Mononuclear cell (primary cell): ENCODE results near the gene PNKD. TPM values are rescaled to one million over a fixed set of nuclear protein-coding genes. Genes with fewer than 3 reads are reported as not detected.

Experiments
- H3K27me3 ChIP-seq: 2 replicates; pipeline ENCODE4 v1.6.0; 2011; ENCODE audit warnings: low read length, control low read depth; ENCODE audit not compliant: insufficient read depth
- H3K4me1 ChIP-seq: 2 replicates; pipeline ENCODE4 v1.5.1; 2011; ENCODE audit warnings: mild to moderate bottlenecking, low read length, control low read depth; ENCODE audit not compliant: insufficient read depth
- H3K4me3 ChIP-seq: 2 replicates; pipeline ENCODE4 v1.5.1; 2011; ENCODE audit warnings: mild to moderate bottlenecking, low read length, moderate library complexity
- H3K9me3 ChIP-seq: 2 replicates; pipeline ENCODE4 v1.5.1; 2011; ENCODE audit warnings: low read depth, mild to moderate bottlenecking, control low read depth, low read length
- total RNA-seq: library from RNA; depleted of rRNA; stranded (reverse); fragments of >200 nt; gene quantifications from one replicate; pipeline ENCODE4 v1.2.3, GENCODE V29; 2012

The PNKD gene
- total RNA-seq, 1 donor = 14.2 TPM

GRCh38 chr2:218325566-218326160 is 55.3 kb downstream of the PNKD start:
- Histone ChIP-seq H3K4me3 (no peak overlapping the region), H3K27me3 (no peaks in the 10 kb centered on the region), H3K4me1 (peaks cover 90% of the 10 kb centered on the region), H3K9me3 (no peaks in the 10 kb centered on the region)

DNA sequence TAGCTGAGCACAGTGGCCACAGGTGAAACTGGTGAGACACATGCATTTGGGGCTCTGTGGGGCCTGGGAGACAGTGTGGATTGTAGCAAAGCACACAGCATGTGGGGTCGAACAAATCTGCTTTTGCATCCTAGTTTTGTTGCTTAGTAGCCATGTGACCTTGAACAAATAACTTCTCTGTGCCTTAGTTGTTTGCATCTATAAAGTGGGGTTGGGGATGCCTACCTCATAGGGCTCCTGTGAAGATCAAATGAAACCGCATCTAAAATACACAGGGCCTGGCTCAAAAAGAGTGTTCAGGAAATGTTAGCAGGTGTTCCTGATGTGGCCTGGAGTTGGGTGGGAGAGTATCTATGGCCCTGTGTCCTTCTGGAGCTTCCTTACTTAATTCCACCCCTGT is 56.0 kb downstream of the PNKD start:
- no peak overlapping the region for H3K4me3 ChIP-seq
- H3K27me3 ChIP-seq = no peaks in the 10 kb centered on the region
- peaks cover 89% of the 10 kb centered on the region for H3K4me1 ChIP-seq
- H3K9me3 ChIP-seq = no peaks in the 10 kb centered on the region

GRCh38 chr2:218327451-218328210 is 57.3 kb downstream of the PNKD start:
- H3K4me3 ChIP-seq = no peak overlapping the region
- H3K9me3 ChIP-seq = no peaks in the 10 kb centered on the region
- H3K27me3 ChIP-seq = no peaks in the 10 kb centered on the region
- H3K4me1 ChIP-seq = peaks cover 88% of the 10 kb centered on the region

DNA sequence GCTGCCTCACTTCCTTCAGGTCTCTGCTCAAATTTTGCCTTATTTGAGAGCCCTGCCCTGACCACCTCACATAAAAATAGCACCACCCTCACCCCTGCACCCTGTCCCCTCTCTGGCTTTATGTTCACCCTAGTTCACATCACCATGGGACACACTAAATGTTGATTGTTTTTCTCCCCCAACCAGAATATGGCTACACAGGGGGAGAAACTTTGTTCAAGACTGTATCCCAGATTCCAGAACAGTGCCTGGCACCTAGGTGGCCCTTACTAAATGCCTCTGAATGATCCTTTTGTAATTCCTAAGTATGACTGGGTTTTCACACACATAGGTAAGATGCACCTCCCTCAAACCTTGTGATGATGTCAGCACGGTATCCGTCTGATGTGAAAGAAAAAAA is 58.0 kb downstream of the PNKD start:
- H3K9me3 ChIP-seq = no peaks in the 10 kb centered on the region
- H3K4me1 ChIP-seq = peaks cover 93% of the 10 kb centered on the region
- H3K27me3 ChIP-seq = no peaks in the 10 kb centered on the region
- no peak overlapping the region for H3K4me3 ChIP-seq

DNA sequence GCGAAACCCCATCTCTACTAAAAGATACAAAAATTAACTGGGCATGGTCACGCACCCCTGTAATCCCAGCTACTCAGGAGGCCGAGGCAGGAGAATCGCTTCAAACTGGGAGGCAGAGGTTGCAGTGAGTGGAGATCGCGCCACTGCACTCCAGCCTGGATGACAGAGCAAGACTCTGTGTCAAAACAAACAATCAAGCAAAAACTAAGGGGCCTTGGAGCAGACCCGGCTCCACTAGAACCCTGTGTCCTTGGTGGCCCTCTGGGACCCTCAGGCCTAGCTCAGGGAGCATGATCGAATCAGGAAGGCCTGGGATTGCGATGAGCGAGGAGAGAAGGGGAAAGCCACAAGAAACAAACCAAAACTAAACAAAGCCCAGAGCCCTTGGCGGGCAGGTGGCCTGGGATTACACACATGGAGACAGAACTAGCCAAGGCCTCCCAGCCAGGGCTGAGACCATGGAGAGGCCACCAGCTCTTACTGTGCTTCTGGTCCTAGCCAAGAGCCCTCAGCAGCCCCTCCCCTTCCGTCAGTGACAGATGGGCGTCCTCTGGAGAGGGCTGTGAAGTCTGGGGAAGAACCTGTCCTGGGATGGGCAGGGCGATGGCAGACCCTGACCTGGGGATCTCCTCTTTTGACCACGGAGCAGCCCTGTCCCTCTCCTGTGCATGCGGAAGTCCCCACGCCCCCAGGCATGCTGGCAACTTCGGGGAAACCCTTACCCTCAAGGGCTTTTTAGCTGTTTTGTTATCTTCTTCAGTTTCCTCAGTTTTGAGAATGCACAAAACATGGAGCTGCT is 58.9 kb downstream of the PNKD start:
- H3K4me3 ChIP-seq = no peak overlapping the region

DNA sequence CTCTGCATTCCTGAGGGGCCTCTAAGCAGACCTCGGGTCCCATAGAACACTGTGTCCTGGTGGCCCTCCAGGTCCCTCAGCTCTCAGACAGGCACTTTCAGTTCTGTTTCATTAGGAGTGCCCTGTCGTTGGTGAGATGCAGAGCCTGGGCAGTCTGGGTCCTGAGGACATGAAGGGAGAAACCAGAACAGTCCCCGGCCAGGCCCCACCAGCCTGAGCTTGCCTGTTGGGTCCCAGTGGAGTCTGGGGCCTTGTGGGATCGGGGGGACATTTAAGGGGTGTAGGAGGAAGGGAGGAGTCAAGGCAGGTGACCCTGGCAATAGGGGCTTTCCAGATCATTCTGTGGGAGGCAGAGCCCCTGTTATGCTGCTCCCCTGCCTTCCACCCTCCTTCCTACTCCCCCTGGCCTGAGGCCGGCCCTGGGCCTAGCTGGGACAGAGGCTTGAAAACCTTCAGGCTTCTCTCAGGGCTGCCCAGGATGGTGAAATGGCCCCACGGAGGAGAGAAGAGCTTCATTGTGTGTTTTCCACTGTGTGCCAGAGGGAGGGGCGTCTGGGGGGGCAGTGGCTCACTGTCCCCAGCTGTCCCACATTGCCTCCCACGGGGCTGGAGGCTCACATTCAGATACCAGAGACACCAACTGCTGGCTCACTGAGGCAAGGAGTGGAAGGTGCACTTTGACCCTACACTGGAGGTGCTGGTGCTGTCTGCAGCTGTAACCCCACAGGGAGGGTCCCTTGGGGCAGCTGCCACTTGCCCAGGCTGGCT is 59.7 kb downstream of the PNKD start:
- H3K4me1 ChIP-seq = peaks cover 97% of the 10 kb centered on the region
- no peak overlapping the region for H3K4me3 ChIP-seq
- H3K27me3 ChIP-seq = no peaks in the 10 kb centered on the region
- no peaks in the 10 kb centered on the region for H3K9me3 ChIP-seq

More for the DNA sequence above, 58.9 kb downstream of the PNKD start:
- Histone ChIP-seq H3K9me3 (no peaks in the 10 kb centered on the region), H3K27me3 (no peaks in the 10 kb centered on the region), H3K4me1 (peaks cover 94% of the 10 kb centered on the region)

DNA sequence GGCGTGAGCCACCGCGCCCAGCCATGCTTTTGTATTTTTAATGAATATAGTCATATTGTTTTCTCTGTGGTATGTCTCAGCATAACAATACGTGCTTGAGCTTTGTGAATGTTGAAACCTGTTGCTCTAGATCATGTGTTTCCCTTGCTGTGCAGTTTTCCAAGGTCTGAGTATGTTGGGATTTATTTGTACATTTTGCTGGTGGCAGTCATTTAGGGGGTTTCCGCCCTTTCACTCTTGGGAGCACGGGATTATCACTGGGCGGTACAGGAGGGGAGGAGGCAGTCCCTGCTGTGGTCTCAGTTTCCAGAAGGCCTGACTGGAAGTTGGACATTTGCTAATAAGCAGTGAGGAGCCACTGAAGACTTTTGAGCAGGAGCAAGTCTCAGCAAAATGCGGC is 61.4 kb downstream of the PNKD start:
- Histone ChIP-seq H3K9me3 (no peaks in the 10 kb centered on the region), H3K4me1 (peaks cover 82% of the 10 kb centered on the region), H3K27me3 (no peaks in the 10 kb centered on the region), H3K4me3 (no peak overlapping the region)

DNA sequence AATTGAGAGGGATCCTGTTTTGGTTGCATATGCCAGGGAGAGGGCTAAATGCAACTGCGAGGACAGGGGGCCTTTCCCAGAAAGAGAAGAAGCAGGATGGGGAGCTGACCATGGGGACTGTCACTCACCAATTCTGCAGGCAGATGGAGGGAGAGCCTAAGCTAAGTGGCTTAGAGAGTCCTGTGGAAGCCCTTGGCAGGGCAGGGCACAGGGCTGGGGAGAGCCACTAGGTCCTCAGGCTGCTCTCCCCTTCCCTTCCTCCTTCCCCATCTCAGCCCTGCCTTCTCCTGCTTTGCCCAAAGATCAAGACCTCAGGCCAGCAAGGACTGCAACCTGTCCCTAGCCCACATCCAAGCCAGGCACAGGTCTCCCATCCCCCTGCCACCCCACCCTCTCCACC is 62.0 kb downstream of the PNKD start:
- H3K4me1 ChIP-seq = peaks cover 77% of the 10 kb centered on the region
- H3K4me3 ChIP-seq = no peak overlapping the region
- H3K27me3 ChIP-seq = no peaks in the 10 kb centered on the region

DNA sequence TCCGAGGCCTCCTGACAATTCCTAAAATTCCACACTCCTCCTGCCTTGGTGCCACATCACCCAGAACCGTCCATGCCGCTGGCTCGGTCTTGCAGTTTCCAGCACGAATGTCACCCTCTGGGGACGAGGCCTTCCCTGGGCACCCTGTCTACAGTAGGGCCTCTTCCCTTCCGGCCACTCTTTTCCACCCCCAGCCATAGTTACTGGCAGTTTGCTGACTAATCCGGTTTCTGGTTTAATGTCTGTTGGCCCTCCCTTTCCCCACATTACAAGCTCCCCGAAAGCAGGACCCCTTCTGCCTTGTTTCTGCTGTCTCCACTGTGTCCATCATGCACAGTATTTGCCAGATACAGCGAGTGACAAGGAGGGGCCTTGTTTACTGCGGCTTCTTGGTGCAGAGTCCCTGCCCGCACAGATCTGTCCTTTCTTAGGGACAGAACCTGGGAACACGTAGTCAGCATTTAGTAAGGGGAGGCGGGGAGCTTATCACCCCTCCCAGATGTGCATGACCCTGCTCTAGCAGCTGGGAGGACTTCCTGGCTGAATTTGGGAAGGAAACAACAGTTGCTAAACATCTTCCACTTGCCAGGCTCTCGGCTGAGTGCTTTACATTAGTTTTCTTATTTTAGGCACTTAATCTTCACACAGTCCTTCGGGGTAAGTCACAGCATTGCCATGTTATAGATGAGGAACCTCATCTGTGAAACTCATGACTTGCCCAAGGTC is 62.8 kb downstream of the PNKD start:
- no peaks in the 10 kb centered on the region for H3K27me3 ChIP-seq
- H3K4me1 ChIP-seq = peaks cover 69% of the 10 kb centered on the region
- H3K9me3 ChIP-seq = no peaks in the 10 kb centered on the region
- H3K4me3 ChIP-seq = no peak overlapping the region

More for the DNA sequence above, 62.0 kb downstream of the PNKD start:
- H3K9me3 ChIP-seq = no peaks in the 10 kb centered on the region

- H3K4me3 ChIP-seq = no peak overlapping the region
- peaks cover 54% of the 10 kb centered on the region for H3K4me1 ChIP-seq
- H3K27me3 ChIP-seq = no peaks in the 10 kb centered on the region
- H3K9me3 ChIP-seq = no peaks in the 10 kb centered on the region
Measured at GRCh38 chr2:218334531-218334930, 64.2 kb downstream of the PNKD start.

DNA sequence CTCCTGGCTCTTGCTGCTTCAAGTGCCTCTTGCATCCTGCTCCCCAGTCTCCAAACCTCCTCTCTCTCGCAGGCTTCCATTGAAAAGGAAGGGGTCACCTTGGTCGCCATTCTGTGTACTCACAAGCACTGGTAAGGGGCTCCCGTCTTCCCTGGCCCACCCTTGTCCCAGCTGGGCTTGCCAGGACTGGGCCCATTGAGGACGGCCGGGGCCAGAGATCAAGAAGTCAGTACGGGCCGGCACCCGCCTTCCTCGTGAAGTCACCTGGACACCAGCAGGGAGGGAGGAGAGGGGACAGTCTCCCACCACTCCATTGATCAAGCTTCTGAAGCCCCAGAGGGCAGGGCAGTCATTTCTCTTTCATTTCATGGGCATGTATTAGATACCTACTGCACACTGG is 70.3 kb downstream of the PNKD start:
- Histone ChIP-seq H3K4me1 (no peaks in the 10 kb centered on the region), H3K4me3 (no peak overlapping the region), H3K9me3 (no peaks in the 10 kb centered on the region), H3K27me3 (no peaks in the 10 kb centered on the region)

- Histone ChIP-seq H3K4me1 (no peaks in the 10 kb centered on the region), H3K4me3 (no peak overlapping the region), H3K27me3 (no peaks in the 10 kb centered on the region), H3K9me3 (no peaks in the 10 kb centered on the region)
Measured at GRCh38 chr2:218341381-218341780, 71.1 kb downstream of the PNKD start.

DNA sequence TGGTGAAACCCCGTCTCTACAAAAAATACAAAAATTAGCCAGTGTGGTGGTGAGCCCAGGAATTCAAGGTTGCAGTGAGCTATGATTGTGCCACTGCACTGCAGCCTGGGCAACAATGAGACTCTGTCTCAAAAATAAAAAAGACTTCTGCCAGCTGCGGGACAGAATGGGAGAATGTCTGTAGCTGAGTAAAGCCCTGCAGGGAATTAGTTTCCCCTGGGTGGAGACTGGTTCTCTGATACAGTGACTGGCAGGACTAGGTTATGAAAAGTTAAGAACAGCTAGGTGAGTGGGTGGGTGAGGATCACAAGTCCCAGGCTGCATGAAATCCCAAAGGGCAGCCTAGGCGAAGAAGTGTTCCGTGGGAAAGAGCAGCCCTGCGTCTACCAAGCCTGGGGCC is 72.5 kb downstream of the PNKD start:
- Histone ChIP-seq H3K9me3 (no peaks in the 10 kb centered on the region), H3K27me3 (no peaks in the 10 kb centered on the region), H3K4me3 (no peak overlapping the region), H3K4me1 (no peaks in the 10 kb centered on the region)

GRCh38 chr2:218343591-218343990 is 73.3 kb downstream of the PNKD start:
- no peak overlapping the region for H3K4me3 ChIP-seq
- H3K4me1 ChIP-seq = no peaks in the 10 kb centered on the region
- H3K9me3 ChIP-seq = no peaks in the 10 kb centered on the region

More at GRCh38 chr2:218343591-218343990, 73.3 kb downstream of the PNKD start:
- no peaks in the 10 kb centered on the region for H3K27me3 ChIP-seq
